RWPE2 (cell line): ENCODE measurements around the gene JAKMIP2.
A peak's percentile ranks its signal among the peaks of the same experiment; 100 is the strongest.

Experiments
- ATAC-seq: fragments of 200-7000 bp; cut with Tn5 transposase; 3 replicates; pipeline ENCODE4 v1.9.1; 2021; ENCODE audit warnings: low read depth
- DNase-seq: peaks from one replicate; pipeline ENCODE4 v3.0.0-alpha.2; 2020; ENCODE audit warnings: low spot score
- H3K27ac ChIP-seq: fragments of 450-650 bp; 2 replicates; pipeline ENCODE4 v1.5.1; 2017; ENCODE audit warnings: mild to moderate bottlenecking; ENCODE audit not compliant: poor library complexity, severe bottlenecking
- H3K27me3 ChIP-seq: fragments of 250-450 bp; sonication (Bioruptor Pico); 2 replicates; pipeline ENCODE4 v1.5.1; 2021; ENCODE audit warnings: mild to moderate bottlenecking, moderate library complexity; ENCODE audit not compliant: insufficient read depth, poor library complexity, severe bottlenecking
- H3K36me3 ChIP-seq: fragments of 250-450 bp; sonication (Bioruptor Pico); 2 replicates; pipeline ENCODE4 v1.5.1; 2020; ENCODE audit warnings: low read depth, mild to moderate bottlenecking, moderate library complexity
- H3K4me1 ChIP-seq: fragments of 250-450 bp; sonication (Bioruptor Pico); 2 replicates; pipeline ENCODE4 v1.5.1; 2021; ENCODE audit warnings: mild to moderate bottlenecking, moderate library complexity; ENCODE audit not compliant: insufficient read depth, poor library complexity, severe bottlenecking
- H3K4me3 ChIP-seq: fragments of 250-450 bp; sonication (Bioruptor Pico); 2 replicates; pipeline ENCODE4 v1.5.1; 2021; ENCODE audit warnings: mild to moderate bottlenecking, moderate library complexity; ENCODE audit not compliant: severe bottlenecking
- H3K9me3 ChIP-seq: fragments of 250-450 bp; sonication (Bioruptor Pico); 2 replicates; pipeline ENCODE4 v1.5.1; 2021; ENCODE audit warnings: mild to moderate bottlenecking, moderate library complexity; ENCODE audit not compliant: severe bottlenecking
- CTCF ChIP-seq: fragments of 450-650 bp; IDR thresholded peaks from one replicate; pipeline ENCODE4 v1.5.1; 2017; ENCODE audit warnings: mild to moderate bottlenecking, moderate library complexity; ENCODE audit not compliant: poor library complexity, severe bottlenecking

The JAKMIP2 gene

GRCh38 chr5:147613359-147613758 is 169.2 kb downstream of the JAKMIP2 start:
- DNase-seq (no peak), ATAC-seq (peak; percentile 35)
- H3K4me3 ChIP-seq: no peak overlapping the region
- H3K27me3 ChIP-seq: peaks cover 10% of the 10 kb centered on the region
- no peak overlapping the region for H3K27ac ChIP-seq
- H3K9me3 ChIP-seq: no peaks in the 10 kb centered on the region
- no peaks in the 10 kb centered on the region for H3K4me1 ChIP-seq
- H3K36me3 ChIP-seq: no peaks in the 10 kb centered on the region
- TF ChIP-seq CTCF: no peak

- Histone ChIP-seq H3K9me3 (no peaks in the 10 kb centered on the region), H3K4me1 (no peaks in the 10 kb centered on the region), H3K36me3 (no peaks in the 10 kb centered on the region), H3K27ac (no peak overlapping the region), H3K4me3 (no peak overlapping the region), H3K27me3 (peaks cover 18% of the 10 kb centered on the region)
- ATAC-seq (no peak), DNase-seq (no peak)
- no peak for TF ChIP-seq CTCF
These were observed 171.0 kb downstream of the JAKMIP2 start for GRCh38 chr5:147611483-147611882.

GRCh38 chr5:147610798-147611197 is 171.7 kb downstream of the JAKMIP2 start:
- DNase-seq: no peak
- no peaks in the 10 kb centered on the region for H3K9me3 ChIP-seq
- peaks cover 18% of the 10 kb centered on the region for H3K27me3 ChIP-seq
- no peaks in the 10 kb centered on the region for H3K4me1 ChIP-seq
- no peak overlapping the region for H3K27ac ChIP-seq
- no peaks in the 10 kb centered on the region for H3K36me3 ChIP-seq
- ATAC-seq: no peak
- no peak for TF ChIP-seq CTCF
- no peak overlapping the region for H3K4me3 ChIP-seq

- TF ChIP-seq CTCF: no peak
- no peaks in the 10 kb centered on the region for H3K36me3 ChIP-seq
- H3K4me1 ChIP-seq: no peaks in the 10 kb centered on the region
- ATAC-seq (no peak), DNase-seq (no peak)
- no peak overlapping the region for H3K4me3 ChIP-seq
- no peak overlapping the region for H3K27ac ChIP-seq
- no peaks in the 10 kb centered on the region for H3K9me3 ChIP-seq
- peaks cover 5% of the 10 kb centered on the region for H3K27me3 ChIP-seq
These were observed 180.9 kb downstream of the JAKMIP2 start for GRCh38 chr5:147601652-147602051.

- H3K36me3 ChIP-seq: no peaks in the 10 kb centered on the region
These were observed 191.4 kb downstream of the JAKMIP2 start for GRCh38 chr5:147591120-147591519.

More at GRCh38 chr5:147591120-147591519, 191.4 kb downstream of the JAKMIP2 start:
- Histone ChIP-seq H3K27ac (no peak overlapping the region), H3K4me3 (no peak overlapping the region), H3K9me3 (no peaks in the 10 kb centered on the region), H3K27me3 (peaks cover 22% of the 10 kb centered on the region), H3K4me1 (no peaks in the 10 kb centered on the region)
- DNase-seq: no peak
- no peak for TF ChIP-seq CTCF
- no peak for ATAC-seq
